Upper lobe of right lung (tissue), 1 donor: Measurements from ENCODE around the gene ABCA2. TPM values are rescaled to one million over a fixed set of nuclear protein-coding genes. Genes with fewer than 3 reads are reported as not detected.
A peak's percentile ranks its signal among the peaks of the same experiment; 100 is the strongest.

Experiments
- ATAC-seq: fragments of 200-7000 bp; cut with Tn5 transposase; one replicate; pipeline ENCODE4 v1.9.1; 2020; ENCODE audit warnings: mild to moderate bottlenecking, moderate library complexity
- DNase-seq: peaks from one replicate; pipeline ENCODE4 v3.0.0-alpha.2; 2020
- H3K27ac ChIP-seq: fragments of 200-600 bp; one replicate; pipeline ENCODE4 v1.8.0; 2022
- H3K27me3 ChIP-seq: fragments of 200-600 bp; one replicate; pipeline ENCODE4 v1.8.0; 2022; ENCODE audit warnings: mild to moderate bottlenecking
- H3K36me3 ChIP-seq: fragments of 200-600 bp; one replicate; pipeline ENCODE4 v1.8.0; 2022
- H3K4me1 ChIP-seq: fragments of 200-600 bp; one replicate; pipeline ENCODE4 v1.8.0; 2022
- H3K4me3 ChIP-seq: fragments of 200-600 bp; one replicate; pipeline ENCODE4 v1.8.0; 2022; ENCODE audit warnings: mild to moderate bottlenecking
- H3K9me3 ChIP-seq: fragments of 200-600 bp; one replicate; pipeline ENCODE4 v1.8.0; 2022
- CTCF ChIP-seq: fragments of 200-600 bp; IDR thresholded peaks from one replicate; pipeline ENCODE4 v1.8.0; 2022; ENCODE audit warnings: antibody characterized with exemption
- intact Hi-C: fragments of 100-400 bp; cut with DNase I; formaldehyde crosslinking; loops from one replicate; pipeline ENCODE4 v1.11.0; 2022
- total RNA-seq: library from RNA; stranded (reverse); fragmentation: NEBNext Ultra II Directional; extraction: Animal tissue kit (Norgen Biotek cat#: 25700); gene quantifications from one replicate; pipeline ENCODE4 v1.2.1, GENCODE V29; 2021
- donor health status: DM: no; HTN: yes; CAD: no; lungs with severe emphysema.

Gene ABCA2
- total RNA-seq, 1 donor from 2014 or later = 44.3 TPM

- DNase-seq = no peak
- H3K27ac ChIP-seq = peak overlapping the region; percentile 66
- intact Hi-C loops = no loop called here
- H3K27me3 ChIP-seq = peaks cover 37% of the 10 kb centered on the region
- no peaks in the 10 kb centered on the region for H3K9me3 ChIP-seq
- peaks cover 23% of the 10 kb centered on the region for H3K4me1 ChIP-seq
- peak overlapping the region; percentile 64 for H3K4me3 ChIP-seq
- no peak for TF ChIP-seq CTCF
- no peaks in the 10 kb centered on the region for H3K36me3 ChIP-seq
- ATAC-seq = no peak
Observed at GRCh38 chr9:137045294-137046087, 17.5 kb upstream of the ABCA2 start.

GRCh38 chr9:137044502-137045177 is 16.6 kb upstream of the ABCA2 start:
- H3K4me1 ChIP-seq = peaks cover 23% of the 10 kb centered on the region
- H3K4me3 ChIP-seq = peak overlapping the region; percentile 64
- H3K36me3 ChIP-seq = no peaks in the 10 kb centered on the region
- H3K27ac ChIP-seq = peak overlapping the region; percentile 66
- peaks cover 32% of the 10 kb centered on the region for H3K27me3 ChIP-seq
- TF ChIP-seq CTCF = no peak
- intact Hi-C loops = no loop called here
- ATAC-seq (peak; percentile 27), DNase-seq (no peak)
- H3K9me3 ChIP-seq = no peaks in the 10 kb centered on the region

- Histone ChIP-seq H3K4me3 (peak overlapping the region; percentile 64), H3K27ac (peak overlapping the region; percentile 65), H3K4me1 (peaks cover 23% of the 10 kb centered on the region), H3K9me3 (no peaks in the 10 kb centered on the region), H3K27me3 (peaks cover 26% of the 10 kb centered on the region), H3K36me3 (no peaks in the 10 kb centered on the region)
- no peak for TF ChIP-seq CTCF
- intact Hi-C loops = no loop called here
- no peak for ATAC-seq
- DNase-seq = no peak
Observed at GRCh38 chr9:137044037-137044436, 16.0 kb upstream of the ABCA2 start.

- DNase-seq (no peak), ATAC-seq (peak; percentile 18)
- no peak for TF ChIP-seq CTCF
- intact Hi-C loops = no loop called here
- H3K27ac ChIP-seq = peak overlapping the region; percentile 65
- H3K27me3 ChIP-seq = peaks cover 18% of the 10 kb centered on the region
- H3K4me1 ChIP-seq = peaks cover 23% of the 10 kb centered on the region
- H3K36me3 ChIP-seq = no peaks in the 10 kb centered on the region
- peak overlapping the region; percentile 64 for H3K4me3 ChIP-seq
- no peaks in the 10 kb centered on the region for H3K9me3 ChIP-seq
Observed at GRCh38 chr9:137042751-137043727, 15.0 kb upstream of the ABCA2 start.

GRCh38 chr9:137041124-137041523 is 13.1 kb upstream of the ABCA2 start:
- ATAC-seq = peak; percentile 3
- no peak for TF ChIP-seq CTCF
- intact Hi-C loops = no loop called here
- peaks cover 18% of the 10 kb centered on the region for H3K4me1 ChIP-seq
- H3K4me3 ChIP-seq = peak overlapping the region; percentile 10
- no peaks in the 10 kb centered on the region for H3K36me3 ChIP-seq
- H3K9me3 ChIP-seq = no peaks in the 10 kb centered on the region
- H3K27me3 ChIP-seq = peaks cover 9% of the 10 kb centered on the region
- peak overlapping the region; percentile 30 for H3K27ac ChIP-seq
- no peak for DNase-seq
